H1 (cell line): Measurements from ENCODE around the gene SNX17. TPM values are rescaled to one million over a fixed set of nuclear protein-coding genes. Genes with fewer than 3 reads are reported as not detected.

Source experiments
- CTCF ChIA-PET: fragments of 300-600 bp; sonication (Branson Sonifier 250); formaldehyde crosslinking; loops from one replicate; lab custom pipeline; 2021; ENCODE audit not compliant: partially characterized antibody; lab: Charles Lee
- POLR2A ChIA-PET: fragments of 300-600 bp; sonication (Branson Sonifier 250); formaldehyde crosslinking; loops from one replicate; lab custom pipeline; 2021; ENCODE audit warnings: inconsistent platforms; ENCODE audit not compliant: partially characterized antibody; lab: Charles Lee
- DNase-seq, 2 experiments: peaks; one replicate each; pipeline versions ENCODE4 v3.0.0 to v3.0.0-alpha.2; 2010 to 2022; ENCODE audit warnings: low spot score in 2 of 2, low read depth in 1 of 2, mixed read lengths in 1 of 2
- FAIRE-seq: peaks from 2 replicates; lab custom pipeline; 2011; peaks lifted over from hg19 to GRCh38; lab: Jason Lieb, UNC
- H2AFZ ChIP-seq: 2 replicates; pipeline ENCODE4 v1.8.1; 2012; ENCODE audit warnings: low read length, inconsistent platforms
- H2AK5ac ChIP-seq: 2 replicates; pipeline ENCODE4 v1.6.1; 2013; ENCODE audit warnings: low read depth, low read length
- H2BK120ac ChIP-seq: replicated peaks from 2 replicates; pipeline ENCODE3; 2013; ENCODE audit warnings: low read depth, low read length, inconsistent platforms
- H2BK12ac ChIP-seq: 2 replicates; pipeline ENCODE4 v1.6.1; 2013; ENCODE audit warnings: low read depth, low read length
- H2BK15ac ChIP-seq: 2 replicates; pipeline ENCODE4 v1.6.1; 2013; ENCODE audit warnings: low read length
- H2BK20ac ChIP-seq: 2 replicates; pipeline ENCODE4 v1.6.1; 2013; ENCODE audit warnings: low read length
- H2BK5ac ChIP-seq: 2 replicates; pipeline ENCODE4 v1.6.1; 2013; ENCODE audit warnings: low read depth, low read length
- H3K14ac ChIP-seq: 2 replicates; pipeline ENCODE4 v1.6.1; 2013; ENCODE audit warnings: inconsistent platforms; ENCODE audit not compliant: insufficient read length
- H3K18ac ChIP-seq: 2 replicates; pipeline ENCODE4 v1.6.1; 2013; ENCODE audit warnings: low read length; ENCODE audit errors: extremely low read depth
- H3K23ac ChIP-seq: 2 replicates; pipeline ENCODE4 v1.6.1; 2013; ENCODE audit warnings: inconsistent platforms; ENCODE audit not compliant: insufficient read length
- H3K23me2 ChIP-seq: 2 replicates; pipeline ENCODE4 v1.6.1; 2013; ENCODE audit warnings: low read depth, low read length
- H3K27ac ChIP-seq: 2 replicates; pipeline ENCODE4 v1.6.1; 2011; ENCODE audit warnings: low read depth, low read length, inconsistent platforms
- H3K27me3 ChIP-seq, 4 experiments: replicated peaks in 1 of 4; 1 replicate in 1 of 4; 2 replicates in 3 of 4; pipeline versions ENCODE4 v1.6.1 to v1.8.1; 2011 to 2013; ENCODE audit warnings: low read length in 3 of 4, mild to moderate bottlenecking in 3 of 4, inconsistent platforms in 2 of 4, mixed read lengths in 2 of 4, moderate library complexity in 1 of 4; ENCODE audit not compliant: control insufficient read depth in 3 of 4, insufficient read depth in 3 of 4; ENCODE audit errors: extremely low read depth in 1 of 4
- H3K36me3 ChIP-seq, 4 experiments: 2 replicates each; pipeline versions ENCODE4 v1.6.1 to v1.8.1; 2011 to 2013; ENCODE audit warnings: mild to moderate bottlenecking in 4 of 4, low read length in 3 of 4, moderate library complexity in 2 of 4, control low read depth in 1 of 4, inconsistent platforms in 1 of 4; ENCODE audit not compliant: insufficient read depth in 4 of 4, control insufficient read depth in 2 of 4
- H3K4ac ChIP-seq: replicated peaks from 2 replicates; pipeline ENCODE3; 2013; ENCODE audit warnings: low read length, low read depth, mixed read lengths, inconsistent platforms; ENCODE audit not compliant: insufficient read length
- H3K4me1 ChIP-seq, 4 experiments: replicated peaks in 1 of 4; 1 replicate in 1 of 4; 2 replicates in 3 of 4; pipeline versions ENCODE4 v1.6.1 to v1.8.1; 2011 to 2013; ENCODE audit warnings: low read length in 3 of 4, inconsistent platforms in 2 of 4, mixed read lengths in 1 of 4; ENCODE audit not compliant: insufficient read depth in 4 of 4, control insufficient read depth in 3 of 4
- H3K4me2 ChIP-seq, 2 experiments: 2 replicates each; pipeline versions ENCODE4 v1.6.1 to v1.8.1; 2011 to 2013; ENCODE audit warnings: low read depth in 2 of 2, low read length in 2 of 2, control low read depth in 1 of 2, inconsistent platforms in 1 of 2, mild to moderate bottlenecking in 1 of 2; ENCODE audit not compliant: insufficient read depth in 1 of 2
- H3K4me3 ChIP-seq, 4 experiments: fragments of 200-600, 300-600 bp in 1 of 4; sonication (generic), shearing (Covaris generic), sonication (Bioruptor Twin) in 1 of 4; 2 replicates each; pipeline versions ENCODE4 v1.5.1 to v1.8.1; 2011 to 2016; ENCODE audit warnings: low read length in 4 of 4, low read depth in 3 of 4, control low read depth in 2 of 4, inconsistent platforms in 2 of 4, mild to moderate bottlenecking in 2 of 4, mixed read lengths in 1 of 4, moderate library complexity in 1 of 4; ENCODE audit not compliant: insufficient read depth in 2 of 4; ENCODE audit errors: extremely low read depth in 1 of 4
- H3K56ac ChIP-seq: replicated peaks from 2 replicates; pipeline ENCODE3; 2013; ENCODE audit warnings: low read depth, mild to moderate bottlenecking, mixed read lengths, low read length, inconsistent platforms; ENCODE audit not compliant: insufficient read length
- H3K79me1 ChIP-seq: 2 replicates; pipeline ENCODE4 v1.6.1; 2013; ENCODE audit warnings: low read depth, low read length, control low read depth
- H3K79me2 ChIP-seq, 2 experiments: 2 replicates each; pipeline versions ENCODE4 v1.6.1 to v1.8.1; 2012 to 2013; ENCODE audit warnings: low read length in 2 of 2, mild to moderate bottlenecking in 2 of 2, inconsistent platforms in 1 of 2; ENCODE audit not compliant: insufficient read depth in 2 of 2, control insufficient read depth in 1 of 2
- H3K9ac ChIP-seq, 4 experiments: replicated peaks in 1 of 4; 1 replicate in 1 of 4; 2 replicates in 3 of 4; pipeline versions ENCODE4 v1.6.1 to v1.8.1; 2011 to 2013; ENCODE audit warnings: low read depth in 3 of 4, low read length in 3 of 4, control low read depth in 2 of 4, mild to moderate bottlenecking in 2 of 4, moderate library complexity in 2 of 4, inconsistent platforms in 1 of 4; ENCODE audit errors: extremely low read depth in 1 of 4
- H3K9me3 ChIP-seq, 2 experiments: 2 replicates each; pipeline versions ENCODE4 v1.6.1 to v1.8.1; 2012 to 2013; ENCODE audit warnings: mild to moderate bottlenecking in 2 of 2, moderate library complexity in 2 of 2, control low read depth in 1 of 2, inconsistent platforms in 1 of 2, low read depth in 1 of 2, low read length in 1 of 2, mixed read lengths in 1 of 2; ENCODE audit not compliant: insufficient read depth in 2 of 2
- H4K20me1 ChIP-seq, 2 experiments: replicated peaks in 1 of 2; 2 replicates each; pipeline versions ENCODE3 to v1.8.1; 2011 to 2013; ENCODE audit warnings: inconsistent platforms in 2 of 2, low read length in 2 of 2, mild to moderate bottlenecking in 1 of 2; ENCODE audit not compliant: insufficient read depth in 2 of 2, control insufficient read depth in 1 of 2
- H4K5ac ChIP-seq: 2 replicates; pipeline ENCODE4 v1.6.1; 2013; ENCODE audit warnings: low read length, low read depth, mixed read lengths, inconsistent platforms; ENCODE audit not compliant: insufficient read length
- H4K8ac ChIP-seq: 2 replicates; pipeline ENCODE4 v1.8.0; 2013; ENCODE audit warnings: mild to moderate bottlenecking, moderate library complexity, low read length, inconsistent platforms; ENCODE audit not compliant: insufficient read depth; ENCODE audit errors: extremely low read depth
- H4K91ac ChIP-seq: replicated peaks from 2 replicates; pipeline ENCODE3; 2013; ENCODE audit warnings: low read length, mixed read lengths, inconsistent platforms; ENCODE audit not compliant: insufficient read length
- BCL11A ChIP-seq, 2 experiments: IDR thresholded peaks; one replicate each; pipeline ENCODE4 v1.6.1; 2011; ENCODE audit warnings: low read depth in 2 of 2, low read length in 2 of 2, mild to moderate bottlenecking in 2 of 2
- CHD1 ChIP-seq: IDR thresholded peaks from 2 replicates; pipeline ENCODE4 v1.6.1; 2012; ENCODE audit warnings: low read depth, low read length, improper control_type of control experiment
- CHD2 ChIP-seq: IDR thresholded peaks from 2 replicates; pipeline ENCODE4 v1.6.1; 2012; ENCODE audit warnings: low read length, improper control_type of control experiment
- E2F6 ChIP-seq: IDR thresholded peaks from 2 replicates; pipeline ENCODE4 v1.6.1; 2012; ENCODE audit warnings: inconsistent platforms
- JUND ChIP-seq: IDR thresholded peaks from 2 replicates; pipeline ENCODE4 v1.6.1; 2011; ENCODE audit warnings: mild to moderate bottlenecking, improper control_type of control experiment, low read length
- KDM4A ChIP-seq: IDR thresholded peaks from one replicate; pipeline ENCODE4 v1.7.1; 2012; ENCODE audit warnings: low read depth, mild to moderate bottlenecking, moderate library complexity, low read length, inconsistent platforms; ENCODE audit not compliant: severe bottlenecking
- NRF1 ChIP-seq: IDR thresholded peaks from 2 replicates; pipeline ENCODE4 v1.6.1; 2011; ENCODE audit warnings: mild to moderate bottlenecking, low read depth, low read length, improper control_type of control experiment
- POLR2AphosphoS5 ChIP-seq: IDR thresholded peaks from 2 replicates; pipeline ENCODE4 v1.6.1; 2011; ENCODE audit warnings: low read depth, low read length
- RNF2 ChIP-seq: fragments of 200-900, 300-1000 bp; sonication (generic); IDR thresholded peaks from 2 replicates; pipeline ENCODE4 v1.7.1; 2016; ENCODE audit warnings: borderline replicate concordance, low read depth, mild to moderate bottlenecking, antibody characterized with exemption, low read length; ENCODE audit not compliant: poor library complexity, severe bottlenecking; ENCODE audit errors: missing control alignments
- SIRT6 ChIP-seq: IDR thresholded peaks from one replicate; pipeline ENCODE4 v1.7.1; 2012; ENCODE audit warnings: low read length, inconsistent platforms
- TAF1 ChIP-seq: IDR thresholded peaks from 2 replicates; pipeline ENCODE4 v1.6.1; 2011; ENCODE audit warnings: mild to moderate bottlenecking, low read depth, low read length
- TAF7 ChIP-seq: optimal IDR thresholded peaks from 2 replicates; pipeline ENCODE3; 2011; ENCODE audit warnings: low read depth, mild to moderate bottlenecking, inconsistent platforms, low read length, moderate library complexity, borderline replicate concordance
- WGBS, 2 experiments: shearing (Covaris generic) in 1 of 2; methylation state at CpG; one replicate each; pipeline versions ENCODE4 v1.1.6 to v1.1.7; 2013 to 2015; ENCODE audit warnings: low lambda C conversion rate in 2 of 2, mixed read lengths in 2 of 2, inconsistent platforms in 1 of 2, low coverage in 1 of 2, missing lambda C conversion rate in 1 of 2; ENCODE audit not compliant: insufficient replicate concordance in 2 of 2, insufficient coverage in 1 of 2, insufficient read length in 1 of 2; ENCODE audit errors: extremely low coverage in 1 of 2, missing lambda C conversion rate in 1 of 2; 5-methylcytosine and 5-hydroxymethylcytosine counted together
- polyA plus RNA-seq, 7 experiments: library from polyadenylated mRNA; depleted of rRNA in 3 of 7; stranded (reverse) in 5 of 7; unstranded in 2 of 7; fragments of >200 nt in 5 of 7; fragments of 200-250 nt in 2 of 7; gene quantifications; 1 replicate in 5 of 7; 2 replicates in 1 of 7; 4 replicates in 1 of 7; pipeline versions ENCODE4 v1.2.1 to v1.2.3, GENCODE V29; 2011 to 2013; ENCODE audit warnings: missing spikeins in 2 of 7, mixed read lengths in 2 of 7
- total RNA-seq: library from RNA; stranded (reverse); fragmentation: NEBNext Ultra II Directional; extraction: Animal tissue kit (Norgen Biotek cat#: 25700); gene quantifications from 2 replicates; pipeline ENCODE4 v1.2.1, GENCODE V29; 2021

SNX17 gene
- total and polyA plus RNA-seq, 2 of the 8 experiments (the other 6 are each of a cell fraction or from before 2014, with no cell fraction given): 54.9 to 66.2 TPM

GRCh38 chr2:27320958-27321543 is 49.4 kb upstream of the SNX17 start:
- H3K9me3 ChIP-seq: no peaks in the 10 kb centered on the region
- H3K18ac ChIP-seq: no peak overlapping the region
- H4K5ac ChIP-seq: no peak overlapping the region
- no peak overlapping the region for H4K91ac ChIP-seq
- no peak overlapping the region for H3K4ac ChIP-seq
- H4K8ac ChIP-seq: no peak overlapping the region
- POLR2A ChIA-PET: interaction anchor here (1.0 to 9.4 kb wide), 10 partner anchors 11 to 72 kb away, joined by 3 to 105 read pairs (median 11); partner anchors contain the start of genes GTF3C2, TRIM54 and UCN
- no peak overlapping the region for H2BK20ac ChIP-seq
- no peak overlapping the region for H3K56ac ChIP-seq
- FAIRE-seq (no peak), DNase-seq (peak in 1 of 2 experiments; percentile 62)
- H3K79me2 ChIP-seq: no peaks in the 10 kb centered on the region; a peak in 1 of 4 replicates
- no peak overlapping the region for H2AFZ ChIP-seq
- no peak overlapping the region for H2BK12ac ChIP-seq
- H2BK15ac ChIP-seq: no peak overlapping the region
- H3K4me3 ChIP-seq: no peak overlapping the region
- peak overlapping the region in 1 of 2 experiments; percentile 97; a peak in 1 of 4 replicates for H3K4me2 ChIP-seq
- no peak overlapping the region for H2BK120ac ChIP-seq
- CTCF ChIA-PET: interaction anchor here (0.6 to 10.3 kb wide), 16 partner anchors 8 to 173 kb away, joined by 3 to 128 read pairs (median 4); partner anchors contain the start of gene UCN
- H3K23me2 ChIP-seq: peaks cover 7% of the 10 kb centered on the region
- no peak overlapping the region for H3K9ac ChIP-seq
- no peak overlapping the region for H3K27ac ChIP-seq
- H3K36me3 ChIP-seq: peaks cover under 1 to 5% (median 2%) of the 10 kb centered on the region in 4 experiments; a peak in 4 of 8 replicates
- no peaks in the 10 kb centered on the region for H3K27me3 ChIP-seq
- peaks cover under 1% of the 10 kb centered on the region; the same call in 1 of the 2 replicates for H3K79me1 ChIP-seq
- peaks cover 0 to 12% (median 0%) of the 10 kb centered on the region in 4 experiments; a peak in 5 of 7 replicates for H3K4me1 ChIP-seq
- WGBS, 2 experiments: 66% methylated on average over 8 of the region's 8 CpGs; no CpG with 5 or more reads in 1 of the 2 experiments
- H3K23ac ChIP-seq: no peak overlapping the region
- H2BK5ac ChIP-seq: no peak overlapping the region
- H2AK5ac ChIP-seq: no peak overlapping the region; the same call in 1 of the 2 replicates
- no peak overlapping the region for H3K14ac ChIP-seq
- H4K20me1 ChIP-seq: no peaks in the 10 kb centered on the region
- TF ChIP-seq TAF7: no peak
- no peak for TF ChIP-seq RNF2
- TF ChIP-seq E2F6: no peak
- no peak for TF ChIP-seq KDM4A
- TF ChIP-seq BCL11A (IDR thresholded peaks at IDR 0.05; ENCODE audit: low read depth in 2 of 2, low read length in 2 of 2): no peak
- no peak for TF ChIP-seq NRF1
- TF ChIP-seq TAF1: no peak
- no peak for TF ChIP-seq CHD1
- TF ChIP-seq CHD2: no peak
- no peak for TF ChIP-seq SIRT6
- peak; percentile 82; the same call in 1 of the 2 replicates for TF ChIP-seq JUND
- TF ChIP-seq POLR2AphosphoS5: no peak
